PC-9 (cell line): ENCODE measurements around the gene NR4A2. TPM values are rescaled to one million over a fixed set of nuclear protein-coding genes. Genes with fewer than 3 reads are reported as not detected.

Source experiments
- BruUV-seq: library from RNA; stranded (reverse); fragments of 400-500 nt; replicated peaks from 2 replicates; lab custom pipeline; 2021; lab: Mats Ljungman, UMichigan
- CTCF ChIA-PET: fragments of 300-600 bp; sonication (Branson Sonifier 250); formaldehyde crosslinking; loops from one replicate; lab custom pipeline; 2022; ENCODE audit warnings: antibody characterized with exemption; lab: Charles Lee
- POLR2A ChIA-PET: fragments of 300-600 bp; sonication (Branson Sonifier 250); formaldehyde crosslinking; loops from one replicate; lab custom pipeline; 2022; ENCODE audit warnings: antibody characterized with exemption; ENCODE audit not compliant: unreplicated experiment; lab: Charles Lee
- DNase-seq, 2 experiments: peaks; one replicate each; pipeline versions ENCODE4 v3.0.0 to v3.0.0-alpha.2; 2015 to 2022; ENCODE audit warnings: mixed read lengths in 1 of 2
- H2AFZ ChIP-seq: fragments of 200-600 bp; sonication (generic); 2 replicates; pipeline ENCODE4 v1.8.1; 2017; ENCODE audit warnings: antibody characterized with exemption
- H3F3A ChIP-seq: fragments of 200-600 bp; sonication (generic); 2 replicates; pipeline ENCODE4 v1.8.1; 2017; ENCODE audit warnings: antibody characterized with exemption, mild to moderate bottlenecking, low read depth; ENCODE audit not compliant: insufficient read depth
- H3K27ac ChIP-seq: fragments of 200-600 bp; sonication (generic); 2 replicates; pipeline ENCODE4 v1.6.1; 2016; ENCODE audit warnings: mixed run types
- H3K27me3 ChIP-seq: fragments of 200-600 bp; sonication (generic); 2 replicates; pipeline ENCODE4 v1.6.1; 2016; ENCODE audit warnings: low read depth, mixed run types; ENCODE audit not compliant: insufficient read depth
- H3K36me3 ChIP-seq: fragments of 200-600 bp; sonication (generic); 2 replicates; pipeline ENCODE4 v1.6.1; 2016; ENCODE audit warnings: low read depth, mixed run types
- H3K4me1 ChIP-seq: fragments of 200-600 bp; sonication (generic); replicated peaks from 2 replicates; pipeline ENCODE4 v1.6.1; 2016; ENCODE audit warnings: mixed run types; ENCODE audit not compliant: insufficient read depth
- H3K4me2 ChIP-seq: fragments of 200-600 bp; sonication (generic); 2 replicates; pipeline ENCODE4 v1.6.1; 2017; ENCODE audit warnings: mixed run types
- H3K4me3 ChIP-seq: fragments of 200-600 bp; sonication (generic); 2 replicates; pipeline ENCODE4 v1.6.1; 2016; ENCODE audit warnings: mixed run types
- H3K79me2 ChIP-seq: fragments of 200-600 bp; sonication (generic); 2 replicates; pipeline ENCODE4 v1.6.1; 2017; ENCODE audit warnings: low read depth, mixed run types
- H3K9me2 ChIP-seq: fragments of 200-600 bp; sonication (generic); 2 replicates; pipeline ENCODE4 v1.8.1; 2017; ENCODE audit warnings: mild to moderate bottlenecking; ENCODE audit not compliant: insufficient read depth
- H3K9me3 ChIP-seq: fragments of 200-600 bp; sonication (generic); 2 replicates; pipeline ENCODE4 v1.8.1; 2016; ENCODE audit warnings: low read depth; ENCODE audit not compliant: insufficient read depth
- H4K20me1 ChIP-seq: fragments of 200-600 bp; sonication (generic); 2 replicates; pipeline ENCODE4 v1.8.1; 2017; ENCODE audit not compliant: insufficient read depth
- EZH2 ChIP-seq: fragments of 200-600 bp; sonication (generic); IDR thresholded peaks from 2 replicates; pipeline ENCODE4 v1.8.0; 2017; ENCODE audit warnings: antibody characterized with exemption, low read depth
- intact Hi-C: fragments of 100-400 bp; cut with micrococcal nuclease; formaldehyde crosslinking; loops from one replicate; pipeline ENCODE4 v1.10.0; 2022; ENCODE audit not compliant: unreplicated experiment
- total RNA-seq: library from RNA; stranded (reverse); gene quantifications from 2 replicates; pipeline ENCODE4 v1.2.3, GENCODE V29; 2021
- TF ChIP-seq, protein P1 (sequence below): fragments of 200-600 bp; sonication (generic); conservative IDR thresholded peaks from 2 replicates; pipeline ENCODE4 v1.6.1; 2017; ENCODE audit warnings: mixed run types, antibody characterized with exemption, mild to moderate bottlenecking, moderate library complexity

The NR4A2 gene
- total RNA-seq, 1 experiment from 2014 or later, result 3.0 TPM

DNA sequence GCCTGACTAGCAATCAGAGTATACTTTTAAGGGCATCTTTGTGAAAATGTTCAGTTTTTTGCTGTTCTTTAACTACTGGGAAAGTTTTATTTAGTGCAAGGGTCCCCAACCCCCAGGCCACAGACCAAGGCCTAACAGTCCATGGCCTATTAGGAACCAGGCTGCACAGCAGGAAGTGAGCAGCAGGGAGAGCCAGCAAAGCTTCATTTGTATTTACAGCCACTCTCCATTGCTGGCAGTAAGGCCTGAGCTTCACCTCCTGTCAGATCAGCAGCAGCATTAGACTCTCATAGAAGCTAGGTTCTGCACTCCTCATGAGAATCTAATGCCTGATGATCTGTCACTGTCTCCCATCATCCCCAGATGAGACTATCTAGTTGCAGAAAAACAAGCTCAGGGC, 17.1 kb upstream of the NR4A2 start:
- H3F3A ChIP-seq, result no peaks in the 10 kb centered on the region
- H3K4me2 ChIP-seq, result no peak overlapping the region
- no peaks in the 10 kb centered on the region for H3K36me3 ChIP-seq
- intact Hi-C loops, result loop anchor here (10.0 kb wide), 1 partner anchor 1105 kb away; no protein-coding TSS in a partner anchor
- H3K27ac ChIP-seq, result no peak overlapping the region
- no peak overlapping the region for H2AFZ ChIP-seq
- no TSS peak for BruUV-seq
- no peaks in the 10 kb centered on the region for H4K20me1 ChIP-seq
- POLR2A ChIA-PET, result no interaction called here
- CTCF ChIA-PET, result no interaction called here
- no peaks in the 10 kb centered on the region for H3K9me2 ChIP-seq
- no peak for DNase-seq
- TF ChIP-seq, protein P1, sequence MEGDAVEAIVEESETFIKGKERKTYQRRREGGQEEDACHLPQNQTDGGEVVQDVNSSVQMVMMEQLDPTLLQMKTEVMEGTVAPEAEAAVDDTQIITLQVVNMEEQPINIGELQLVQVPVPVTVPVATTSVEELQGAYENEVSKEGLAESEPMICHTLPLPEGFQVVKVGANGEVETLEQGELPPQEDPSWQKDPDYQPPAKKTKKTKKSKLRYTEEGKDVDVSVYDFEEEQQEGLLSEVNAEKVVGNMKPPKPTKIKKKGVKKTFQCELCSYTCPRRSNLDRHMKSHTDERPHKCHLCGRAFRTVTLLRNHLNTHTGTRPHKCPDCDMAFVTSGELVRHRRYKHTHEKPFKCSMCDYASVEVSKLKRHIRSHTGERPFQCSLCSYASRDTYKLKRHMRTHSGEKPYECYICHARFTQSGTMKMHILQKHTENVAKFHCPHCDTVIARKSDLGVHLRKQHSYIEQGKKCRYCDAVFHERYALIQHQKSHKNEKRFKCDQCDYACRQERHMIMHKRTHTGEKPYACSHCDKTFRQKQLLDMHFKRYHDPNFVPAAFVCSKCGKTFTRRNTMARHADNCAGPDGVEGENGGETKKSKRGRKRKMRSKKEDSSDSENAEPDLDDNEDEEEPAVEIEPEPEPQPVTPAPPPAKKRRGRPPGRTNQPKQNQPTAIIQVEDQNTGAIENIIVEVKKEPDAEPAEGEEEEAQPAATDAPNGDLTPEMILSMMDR, result no peak
- no peak for TF ChIP-seq EZH2
- no peaks in the 10 kb centered on the region for H3K27me3 ChIP-seq
- H3K4me1 ChIP-seq, result no peaks in the 10 kb centered on the region
- H3K9me3 ChIP-seq, result no peaks in the 10 kb centered on the region
- H3K79me2 ChIP-seq, result no peaks in the 10 kb centered on the region
- H3K4me3 ChIP-seq, result no peak overlapping the region

DNA sequence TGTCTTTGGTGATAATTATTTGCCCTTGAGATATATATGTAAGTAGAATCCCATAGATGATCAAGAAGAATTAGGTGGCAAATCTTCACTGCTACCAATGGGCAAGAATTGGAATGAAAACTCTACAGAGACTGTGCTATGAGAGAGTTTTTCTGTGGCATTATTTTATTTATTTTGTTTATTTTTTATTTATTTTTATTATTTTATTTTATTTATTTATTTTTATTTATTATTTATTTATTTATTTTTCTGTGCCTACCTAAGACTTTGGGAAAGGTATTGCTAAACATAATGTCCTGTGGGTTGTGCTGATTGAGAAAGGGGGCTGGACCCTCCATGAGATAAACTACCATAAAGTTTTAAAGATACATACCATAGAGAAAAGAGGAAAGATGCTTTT, 16.6 kb upstream of the NR4A2 start:
- no peaks in the 10 kb centered on the region for H3K79me2 ChIP-seq

DNA sequence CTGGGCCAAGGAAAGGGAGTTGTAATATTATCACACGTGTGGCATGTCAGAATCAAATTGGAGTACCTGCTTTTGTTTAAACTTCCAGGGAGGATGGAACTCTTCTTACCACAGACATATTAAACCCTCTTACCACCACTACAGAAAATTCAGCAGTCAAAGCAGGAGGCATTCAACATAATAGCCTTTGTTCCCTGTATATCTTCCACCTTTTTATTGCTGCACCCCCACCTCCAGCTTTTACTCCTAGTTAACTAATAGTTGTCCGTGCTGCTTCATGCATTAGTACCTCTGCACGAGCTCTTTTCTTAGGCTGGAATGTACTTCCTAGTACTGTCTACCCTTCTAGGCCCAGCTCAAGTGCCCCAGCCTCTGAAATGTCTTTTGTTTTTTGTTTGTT, 14.9 kb upstream of the NR4A2 start:
- Histone ChIP-seq H3K9me3 (no peaks in the 10 kb centered on the region), H3F3A (no peaks in the 10 kb centered on the region; the same call in 1 of the 2 replicates), H3K4me1 (0 out of 2 replicates have a peak, but pooled peaks cover 6% of the 10 kb centered on the region), H3K27me3 (no peaks in the 10 kb centered on the region), H4K20me1 (no peaks in the 10 kb centered on the region), H3K9me2 (no peaks in the 10 kb centered on the region), H3K79me2 (no peaks in the 10 kb centered on the region), H2AFZ (no peak overlapping the region), H3K27ac (no peak overlapping the region), H3K4me3 (no peak overlapping the region), H3K4me2 (no peak overlapping the region), H3K36me3 (no peaks in the 10 kb centered on the region)
- ChIA-PET CTCF (no interaction called here), POLR2A (no interaction called here)
- BruUV-seq, result no TSS peak
- TF ChIP-seq, protein P1, result no peak
- no peak for TF ChIP-seq EZH2
- intact Hi-C loops, result loop anchor here (10.0 kb wide), 1 partner anchor 1103 kb away; no protein-coding TSS in a partner anchor
- DNase-seq, result no peak

More for the DNA sequence above, 16.6 kb upstream of the NR4A2 start:
- H3K27ac ChIP-seq, result no peak overlapping the region
- ChIA-PET CTCF (no interaction called here), POLR2A (no interaction called here)
- no peaks in the 10 kb centered on the region for H3F3A ChIP-seq
- TF ChIP-seq EZH2, result no peak
- TF ChIP-seq, protein P1, result no peak
- H3K27me3 ChIP-seq, result no peaks in the 10 kb centered on the region
- H3K4me3 ChIP-seq, result no peak overlapping the region
- intact Hi-C loops, result loop anchor here (10.0 kb wide), 1 partner anchor 1104 kb away; no protein-coding TSS in a partner anchor
- H4K20me1 ChIP-seq, result no peaks in the 10 kb centered on the region
- no peaks in the 10 kb centered on the region for H3K36me3 ChIP-seq
- no peak overlapping the region for H2AFZ ChIP-seq
- no peak overlapping the region for H3K4me2 ChIP-seq
- H3K4me1 ChIP-seq, result no peaks in the 10 kb centered on the region
- no peaks in the 10 kb centered on the region for H3K9me2 ChIP-seq
- no TSS peak for BruUV-seq
- DNase-seq, result no peak
- no peaks in the 10 kb centered on the region for H3K9me3 ChIP-seq
